ENCODE measurements around the gene UBL7. TPM values are rescaled to one million over a fixed set of nuclear protein-coding genes. Genes with fewer than 3 reads are reported as not detected.
A peak's percentile ranks its signal among the peaks of the same experiment; 100 is the strongest.

The UBL7 gene
- total RNA-seq, 1 donor from 2014 or later: 50.1 TPM

GRCh38 chr15:74470631-74471395, 9.9 kb upstream of the UBL7 start:
- H3K27ac Mint-ChIP-seq (ENCODE audit: unreplicated experiment): no peak overlapping the region
- TF ChIP-seq, protein P1, sequence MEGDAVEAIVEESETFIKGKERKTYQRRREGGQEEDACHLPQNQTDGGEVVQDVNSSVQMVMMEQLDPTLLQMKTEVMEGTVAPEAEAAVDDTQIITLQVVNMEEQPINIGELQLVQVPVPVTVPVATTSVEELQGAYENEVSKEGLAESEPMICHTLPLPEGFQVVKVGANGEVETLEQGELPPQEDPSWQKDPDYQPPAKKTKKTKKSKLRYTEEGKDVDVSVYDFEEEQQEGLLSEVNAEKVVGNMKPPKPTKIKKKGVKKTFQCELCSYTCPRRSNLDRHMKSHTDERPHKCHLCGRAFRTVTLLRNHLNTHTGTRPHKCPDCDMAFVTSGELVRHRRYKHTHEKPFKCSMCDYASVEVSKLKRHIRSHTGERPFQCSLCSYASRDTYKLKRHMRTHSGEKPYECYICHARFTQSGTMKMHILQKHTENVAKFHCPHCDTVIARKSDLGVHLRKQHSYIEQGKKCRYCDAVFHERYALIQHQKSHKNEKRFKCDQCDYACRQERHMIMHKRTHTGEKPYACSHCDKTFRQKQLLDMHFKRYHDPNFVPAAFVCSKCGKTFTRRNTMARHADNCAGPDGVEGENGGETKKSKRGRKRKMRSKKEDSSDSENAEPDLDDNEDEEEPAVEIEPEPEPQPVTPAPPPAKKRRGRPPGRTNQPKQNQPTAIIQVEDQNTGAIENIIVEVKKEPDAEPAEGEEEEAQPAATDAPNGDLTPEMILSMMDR (conservative IDR thresholded peaks at IDR 0.05): no peak
- H3K4me3 Mint-ChIP-seq: no peak overlapping the region
- no peaks in the 10 kb centered on the region for H3K4me1 Mint-ChIP-seq
- H3K27me3 Mint-ChIP-seq (ENCODE audit: low read depth): no peaks in the 10 kb centered on the region
- H3K9me3 Mint-ChIP-seq: no peaks in the 10 kb centered on the region
- DNase-seq (ENCODE audit: low read depth, low spot score): no peak
- peaks cover 25% of the 10 kb centered on the region for H3K36me3 Mint-ChIP-seq (ENCODE audit: low read depth)

DNA sequence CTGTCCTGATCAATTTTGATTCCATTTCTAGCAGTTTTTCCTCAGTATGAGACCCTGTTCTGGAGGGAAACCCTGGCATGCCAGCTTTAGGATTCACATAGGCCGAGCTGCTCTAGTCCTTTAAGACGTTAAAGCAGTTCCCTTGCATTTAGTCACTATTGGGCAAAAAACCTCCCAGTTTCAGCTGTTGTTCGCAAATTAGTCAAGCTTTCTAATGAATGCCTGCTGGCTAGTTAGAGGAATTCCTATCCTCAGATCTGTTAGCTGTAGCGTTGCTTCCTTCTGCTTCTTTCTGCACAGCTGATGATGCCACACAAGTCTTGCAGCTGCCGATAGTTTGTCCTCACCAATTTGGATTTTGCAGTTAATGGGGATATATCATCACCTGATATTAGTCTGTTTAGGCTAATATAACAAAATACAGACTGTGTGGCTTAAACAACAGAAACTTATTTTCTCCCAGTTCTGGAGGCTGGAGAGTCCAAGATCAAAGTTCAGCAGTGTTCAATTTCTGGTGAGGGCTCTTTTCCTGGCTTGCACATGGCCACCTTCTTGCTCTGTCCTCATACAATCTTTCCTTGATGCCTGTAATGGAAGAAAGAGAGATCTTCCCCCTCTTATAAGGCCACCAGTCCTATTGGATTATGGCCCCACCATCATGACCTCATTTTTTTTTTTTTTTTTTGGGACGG, 7.5 kb upstream of the UBL7 start:
- Mint-ChIP-seq H3K27ac (ENCODE audit: unreplicated experiment) (no peak overlapping the region), H3K4me3 (no peak overlapping the region), H3K27me3 (ENCODE audit: low read depth) (no peaks in the 10 kb centered on the region), H3K9me3 (no peaks in the 10 kb centered on the region), H3K36me3 (ENCODE audit: low read depth) (peaks cover 28% of the 10 kb centered on the region), H3K4me1 (peaks cover under 1% of the 10 kb centered on the region)
- no peak for DNase-seq (ENCODE audit: low read depth, low spot score)
- TF ChIP-seq, protein P1 (conservative IDR thresholded peaks at IDR 0.05): no peak

GRCh38 chr15:74466570-74466969, 5.6 kb upstream of the UBL7 start:
- Mint-ChIP-seq H3K36me3 (ENCODE audit: low read depth) (peaks cover 24% of the 10 kb centered on the region), H3K27me3 (ENCODE audit: low read depth) (no peaks in the 10 kb centered on the region), H3K9me3 (peaks cover 2% of the 10 kb centered on the region), H3K4me3 (no peak overlapping the region), H3K4me1 (peaks cover 18% of the 10 kb centered on the region), H3K27ac (ENCODE audit: unreplicated experiment) (no peak overlapping the region)
- TF ChIP-seq, protein P1 (conservative IDR thresholded peaks at IDR 0.05): no peak
- no peak for DNase-seq (ENCODE audit: low read depth, low spot score)

GRCh38 chr15:74464897-74465296, 3.9 kb upstream of the UBL7 start:
- Mint-ChIP-seq H3K27me3 (ENCODE audit: low read depth) (no peaks in the 10 kb centered on the region), H3K27ac (ENCODE audit: unreplicated experiment) (no peak overlapping the region), H3K4me3 (no peak overlapping the region), H3K36me3 (ENCODE audit: low read depth) (peaks cover 20% of the 10 kb centered on the region), H3K9me3 (peaks cover 2% of the 10 kb centered on the region), H3K4me1 (peaks cover 27% of the 10 kb centered on the region)
- DNase-seq (ENCODE audit: low read depth, low spot score): no peak
- TF ChIP-seq, protein P1 (conservative IDR thresholded peaks at IDR 0.05): no peak

DNA sequence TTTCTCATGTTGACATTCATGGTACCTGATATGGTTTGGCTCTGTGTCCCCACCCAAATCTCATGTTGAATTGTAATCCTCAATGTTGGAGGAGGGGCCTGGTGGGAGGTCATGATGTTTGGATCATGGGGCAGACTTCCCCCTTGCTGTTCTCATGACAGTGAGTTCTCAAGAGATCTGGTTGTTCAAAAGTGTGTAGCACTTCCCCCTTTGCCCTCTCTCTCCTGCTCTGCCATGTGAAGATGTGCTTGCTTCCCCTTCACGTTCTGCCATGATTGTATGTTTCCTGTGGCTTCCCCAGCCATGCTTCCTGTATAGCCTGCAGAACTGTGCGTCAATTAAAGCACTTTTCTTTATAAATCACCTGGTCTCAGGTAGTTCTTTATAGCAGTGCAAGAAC, 3.3 kb upstream of the UBL7 start:
- DNase-seq (ENCODE audit: low read depth, low spot score): no peak
- peak overlapping the region; percentile 38 for H3K4me3 Mint-ChIP-seq
- H3K9me3 Mint-ChIP-seq: peaks cover 2% of the 10 kb centered on the region
- no peak overlapping the region for H3K27ac Mint-ChIP-seq (ENCODE audit: unreplicated experiment)
- TF ChIP-seq, protein P1 (conservative IDR thresholded peaks at IDR 0.05): no peak
- peaks cover 27% of the 10 kb centered on the region for H3K4me1 Mint-ChIP-seq
- H3K36me3 Mint-ChIP-seq (ENCODE audit: low read depth): peaks cover 19% of the 10 kb centered on the region
- no peaks in the 10 kb centered on the region for H3K27me3 Mint-ChIP-seq (ENCODE audit: low read depth)
